Stimulated activated CD8-positive, alpha-beta memory T cell treated with anti-CD3 and anti-CD28 coated beads, Interleukin-2, amount 100 ng/mL, for 48 hours (primary cell): ENCODE measurements around the gene GALR3.

Source experiments
- DNase-seq, 2 donors: peaks; one replicate each; pipeline ENCODE4 v3.0.0-alpha.2; 2020; ENCODE audit warnings: low read depth in 2 of 2

The GALR3 gene

GRCh38 chr22:37865510-37865909 lies 42.3 kb downstream of the GALR3 start:
- DNase-seq, result no peak

GRCh38 chr22:37870273-37870672 lies 47.1 kb downstream of the GALR3 start:
- DNase-seq, result no peak
